Liver (tissue), 3 donors: ENCODE measurements around the gene MUSK.

Experiments
- ATF3 ChIP-seq: IDR thresholded peaks from 2 replicates; pipeline ENCODE4 v1.6.1; 2016; ENCODE audit warnings: antibody characterized with exemption
- CTCF ChIP-seq: fragments of 150-350 bp; IDR thresholded peaks from 2 replicates; pipeline ENCODE4 v1.5.1; 2017; ENCODE audit warnings: improper control_type of control experiment, low read depth, low read length; ENCODE audit not compliant: missing input control
- EGR1 ChIP-seq, 2 donors: IDR thresholded peaks; 2 replicates each; pipeline ENCODE4 v1.6.1; 2016 to 2018; ENCODE audit warnings: antibody characterized with exemption in 2 of 2, low read depth in 2 of 2
- GABPA ChIP-seq, 2 donors: IDR thresholded peaks in 1 of 2; conservative IDR thresholded peaks in 1 of 2; 2 replicates each; pipeline ENCODE4 v1.6.1; 2016; ENCODE audit warnings: antibody characterized with exemption in 2 of 2, mild to moderate bottlenecking in 1 of 2, moderate library complexity in 1 of 2
- JUND ChIP-seq, 2 donors: IDR thresholded peaks; 2 replicates each; pipeline ENCODE4 v1.6.1; 2016; ENCODE audit warnings: antibody characterized with exemption in 2 of 2
- MAX ChIP-seq: IDR thresholded peaks from 2 replicates; pipeline ENCODE4 v1.6.1; 2016; ENCODE audit warnings: antibody characterized with exemption
- RAD21 ChIP-seq, 2 donors: IDR thresholded peaks; 2 replicates each; pipeline ENCODE4 v1.6.1; 2016; ENCODE audit warnings: antibody characterized with exemption in 2 of 2, mild to moderate bottlenecking in 2 of 2
- REST ChIP-seq: IDR thresholded peaks from 2 replicates; pipeline ENCODE4 v1.6.1; 2016; ENCODE audit warnings: antibody characterized with exemption, mild to moderate bottlenecking
- RXRA ChIP-seq, 2 donors: IDR thresholded peaks; 2 replicates each; pipeline ENCODE4 v1.6.1; 2017 to 2018; ENCODE audit warnings: antibody characterized with exemption in 2 of 2, mild to moderate bottlenecking in 1 of 2
- SP1 ChIP-seq: IDR thresholded peaks from 2 replicates; pipeline ENCODE4 v1.6.1; 2018; ENCODE audit warnings: antibody characterized with exemption, mild to moderate bottlenecking
- TAF1 ChIP-seq: conservative IDR thresholded peaks from 2 replicates; pipeline ENCODE4 v1.6.1; 2016; ENCODE audit warnings: antibody characterized with exemption, mild to moderate bottlenecking
- YY1 ChIP-seq: IDR thresholded peaks from 2 replicates; pipeline ENCODE4 v1.6.1; 2016; ENCODE audit warnings: antibody characterized with exemption, mild to moderate bottlenecking
- donor health status: healthy.
- donor health status: healthy.

- no peak for TF ChIP-seq MAX
- TF ChIP-seq CTCF, result no peak
- TF ChIP-seq SP1, result no peak
- TF ChIP-seq RAD21 (IDR thresholded peaks at IDR 0.05), result no peak
- no peak for TF ChIP-seq YY1
- no peak for TF ChIP-seq TAF1
- TF ChIP-seq EGR1 (IDR thresholded peaks at IDR 0.05; ENCODE audit: low read depth in 2 of 2), result no peak
- TF ChIP-seq RXRA (IDR thresholded peaks at IDR 0.05), result no peak
- no peak for TF ChIP-seq GABPA (IDR thresholded peaks at IDR 0.05 in 1 of 2, conservative IDR thresholded peaks at IDR 0.05 in 1 of 2)
- no peak for TF ChIP-seq JUND (IDR thresholded peaks at IDR 0.05)
- no peak for TF ChIP-seq ATF3
- TF ChIP-seq REST, result no peak
These were observed 157.4 kb downstream of the MUSK start for GRCh38 chr9:110825950-110826349.
